ENCODE data around the gene TMIGD2. TPM values are rescaled to one million over a fixed set of nuclear protein-coding genes. Genes with fewer than 3 reads are reported as not detected.
A peak's percentile ranks its signal among the peaks of the same experiment; 100 is the strongest.
"Not testable (repeated sequence)": the region's sequence is repeated elsewhere in the genome, so short reads cannot be mapped to it uniquely, and the experiment has no call there.

TMIGD2 gene
- total RNA-seq, 1 donor from 2014 or later: 0.52 TPM

GRCh38 chr19:4246767-4247593 lies 55.2 kb downstream of the TMIGD2 start, which contains the start of gene YJU2:
TSS of gene YJU2 (plus strand) at chr19:4247080. CDS start at chr19:4247147, 67 bp downstream.
- H3K27ac ChIP-seq (ENCODE audit: low read depth, low read length): peak within 1 kb of the TSS; percentile 97
- peak within 1 kb of the TSS; percentile 92 to 98 (median 93) for H3K4me3 ChIP-seq (ENCODE audit: low read length in 3 of 3)
- H3K27me3 ChIP-seq (ENCODE audit: control insufficient read depth in 3 of 3, insufficient read depth in 3 of 3, low read length in 3 of 3): no peaks in the 10 kb centered on the region

DNA sequence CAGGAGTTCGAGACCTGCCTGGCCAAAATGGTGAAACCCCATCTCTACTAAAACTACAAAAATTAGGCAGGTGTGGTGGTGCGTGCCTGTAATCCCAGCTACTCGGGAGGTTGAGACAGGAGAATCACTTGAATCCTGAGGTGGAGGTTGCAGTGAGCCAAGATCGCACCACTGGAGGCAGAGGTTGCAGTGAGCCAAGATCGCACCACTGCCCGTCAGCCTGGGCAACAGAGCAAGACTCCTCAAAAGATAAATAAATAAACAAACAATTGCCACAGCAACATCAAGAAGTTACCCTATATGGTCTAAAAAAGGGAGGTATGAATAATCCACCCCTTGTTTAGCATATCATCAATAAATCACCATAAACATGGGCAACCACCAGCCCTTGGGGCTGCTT lies 56.3 kb downstream of the TMIGD2 start:
- Histone ChIP-seq H3K36me3 (ENCODE audit: control insufficient read depth in 3 of 3, insufficient read depth in 3 of 3, low read length in 3 of 3) (peaks cover 16 to 20% (median 16%) of the 10 kb centered on the region in 3 donors), H3K4me1 (ENCODE audit: control insufficient read depth in 3 of 3, insufficient read depth in 3 of 3, low read length in 3 of 3) (peaks cover 7 to 12% (median 10%) of the 10 kb centered on the region in 3 donors)
- H3K27ac ChIP-seq (ENCODE audit: low read depth, low read length); H3K9ac ChIP-seq (ENCODE audit: low read depth in 1 of 3, low read length in 3 of 3); H3K4me3 ChIP-seq (ENCODE audit: low read length in 3 of 3); H3K9me3 ChIP-seq (ENCODE audit: control insufficient read depth in 3 of 3, low read length in 3 of 3); H3K27me3 ChIP-seq (ENCODE audit: control insufficient read depth in 3 of 3, insufficient read depth in 3 of 3, low read length in 3 of 3): not testable (repeated sequence)

More at GRCh38 chr19:4246767-4247593, 55.2 kb downstream of the TMIGD2 start, which contains the start of gene YJU2:
- peak within 1 kb of the TSS; percentile 85 to 93 (median 86) for H3K9ac ChIP-seq (ENCODE audit: low read depth in 1 of 3, low read length in 3 of 3)
- H3K9me3 ChIP-seq (ENCODE audit: control insufficient read depth in 3 of 3, low read length in 3 of 3): no peaks in the 10 kb centered on the region
- peaks cover 7 to 12% (median 10%) of the 10 kb centered on the region in 3 donors for H3K4me1 ChIP-seq (ENCODE audit: control insufficient read depth in 3 of 3, insufficient read depth in 3 of 3, low read length in 3 of 3)
- H3K36me3 ChIP-seq (ENCODE audit: control insufficient read depth in 3 of 3, insufficient read depth in 3 of 3, low read length in 3 of 3): peaks cover 23 to 29% (median 25%) of the 10 kb centered on the region in 3 donors

Other genes starting within 250 kb of the TMIGD2 start
- 4.2 TPM for gene ZBTB7A, start 235.5 kb downstream of the TMIGD2 start, total RNA-seq
- 114 TPM for gene MAP2K2, start 178.3 kb downstream of the TMIGD2 start, total RNA-seq
- gene CREB3L3, start 148.8 kb downstream of the TMIGD2 start, total RNA-seq: not detected
- gene SIRT6, start 119.8 kb downstream of the TMIGD2 start, total RNA-seq: 9.9 TPM
- not detected for gene ANKRD24, start 119.7 kb downstream of the TMIGD2 start, total RNA-seq
- not detected for gene EBI3, start 72.9 kb downstream of the TMIGD2 start, total RNA-seq
- gene YJU2, start 55.3 kb downstream of the TMIGD2 start, total RNA-seq: 14.6 TPM
- gene SHD, start 23.1 kb downstream of the TMIGD2 start, total RNA-seq: 24.5 TPM
- not detected for gene FSD1, start 2.2 kb upstream of the TMIGD2 start, total RNA-seq
- 5.2 TPM for gene STAP2, start 36.4 kb upstream of the TMIGD2 start, total RNA-seq
- gene MPND, start 41.2 kb upstream of the TMIGD2 start, total RNA-seq: 5.7 TPM
- gene SH3GL1, start 98.2 kb upstream of the TMIGD2 start, total RNA-seq: 16.2 TPM
- 6.3 TPM for gene CHAF1A, start 100.3 kb upstream of the TMIGD2 start, total RNA-seq
- 89.8 TPM for gene UBXN6, start 155.4 kb upstream of the TMIGD2 start, total RNA-seq
- 33.9 TPM for gene HDGFL2, start 169.9 kb upstream of the TMIGD2 start, total RNA-seq
- 15.7 TPM for gene PLIN4, start 216.1 kb upstream of the TMIGD2 start, total RNA-seq
- gene PLIN5, start 232.8 kb upstream of the TMIGD2 start, total RNA-seq: 2.1 TPM
- gene LRG1, start 237.6 kb upstream of the TMIGD2 start, total RNA-seq: 0.52 TPM